ENCODE data around the gene RASAL1. TPM values are rescaled to one million over a fixed set of nuclear protein-coding genes. Genes with fewer than 3 reads are reported as not detected.

The RASAL1 gene
- total RNA-seq, 2 donors from 2014 or later, result 1.6 to 9.9 TPM

DNA sequence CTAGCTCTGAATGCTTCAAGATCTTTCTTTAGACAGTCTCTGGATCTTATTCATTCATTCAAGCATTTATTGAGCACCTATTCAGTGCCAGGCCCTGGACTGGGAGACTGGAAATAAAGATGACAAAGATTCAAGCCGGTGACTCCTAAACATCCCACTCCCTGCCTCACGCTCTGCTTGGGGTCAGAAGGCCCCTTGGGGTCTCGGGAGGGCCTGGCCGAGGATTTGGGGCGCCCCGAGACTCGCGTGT is 79.3 kb downstream of the RASAL1 start:
- peaks cover 3% of the 10 kb centered on the region for H3K4me1 ChIP-seq (replicated peaks)
- intact Hi-C loops (cut with DNase I), result no loop called here
- DNase-seq (ENCODE audit: low spot score), result no peak
- no peaks in the 10 kb centered on the region for H3K36me3 ChIP-seq
- peak overlapping the region; percentile 43 to 47 for H3K4me3 ChIP-seq
- 9% methylated on average over 8 of the region's 8 CpGs for WGBS
- H3K27me3 ChIP-seq (replicated peaks; ENCODE audit: insufficient read depth), result no peaks in the 10 kb centered on the region
- TF ChIP-seq POLR2AphosphoS5 (IDR thresholded peaks at IDR 0.05) (no peak), POLR2A (IDR thresholded peaks at IDR 0.05) (no peak), CTCF (IDR thresholded peaks at IDR 0.05) (no peak)
- H3K9me3 ChIP-seq, result no peaks in the 10 kb centered on the region
- no peak overlapping the region for H3K27ac ChIP-seq

- TF ChIP-seq POLR2AphosphoS5 (IDR thresholded peaks at IDR 0.05) (no peak), POLR2A (IDR thresholded peaks at IDR 0.05) (no peak), CTCF (IDR thresholded peaks at IDR 0.05) (no peak)
- DNase-seq (ENCODE audit: low spot score), result no peak
- Histone ChIP-seq H3K27ac (no peak overlapping the region), H3K4me3 (no peak overlapping the region), H3K9me3 (no peaks in the 10 kb centered on the region), H3K36me3 (no peaks in the 10 kb centered on the region), H3K4me1 (replicated peaks) (peaks cover 3% of the 10 kb centered on the region), H3K27me3 (replicated peaks; ENCODE audit: insufficient read depth) (no peaks in the 10 kb centered on the region)
- intact Hi-C loops (cut with DNase I), result no loop called here
- 54% methylated on average over 13 of the region's 13 CpGs for WGBS
Measured at GRCh38 chr12:113055594-113056380, 79.8 kb downstream of the RASAL1 start.

GRCh38 chr12:113054948-113055486 is 80.5 kb downstream of the RASAL1 start:
- DNase-seq (ENCODE audit: low spot score), result no peak
- Histone ChIP-seq H3K9me3 (no peaks in the 10 kb centered on the region), H3K27ac (no peak overlapping the region), H3K36me3 (no peaks in the 10 kb centered on the region), H3K4me1 (replicated peaks) (peaks cover 3% of the 10 kb centered on the region), H3K27me3 (replicated peaks; ENCODE audit: insufficient read depth) (no peaks in the 10 kb centered on the region), H3K4me3 (no peak overlapping the region)
- 77% methylated on average over 4 of the region's 4 CpGs for WGBS
- intact Hi-C loops (cut with DNase I), result no loop called here
- TF ChIP-seq POLR2A (IDR thresholded peaks at IDR 0.05) (no peak), CTCF (IDR thresholded peaks at IDR 0.05) (no peak), POLR2AphosphoS5 (IDR thresholded peaks at IDR 0.05) (no peak)

DNA sequence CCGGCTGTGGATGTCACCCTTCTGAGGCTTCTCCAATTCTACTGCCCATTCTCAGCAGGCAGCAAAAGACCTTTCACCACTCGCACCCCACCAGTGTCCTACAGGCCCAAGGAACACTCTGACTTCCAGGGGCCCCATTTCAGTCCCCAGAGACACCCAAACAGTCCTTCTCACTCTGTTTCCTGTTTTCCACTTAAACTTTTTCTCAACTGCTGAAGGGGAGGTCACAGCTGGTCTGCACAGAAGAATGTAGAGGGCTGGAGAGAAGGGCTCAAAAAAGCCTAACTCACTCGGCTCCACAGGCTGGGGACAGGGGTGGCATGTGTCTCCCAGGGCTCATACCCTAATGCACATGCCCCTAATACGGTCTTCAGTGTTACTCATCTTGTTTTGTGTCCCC is 83.2 kb downstream of the RASAL1 start:
- H3K4me3 ChIP-seq, result no peak overlapping the region
- intact Hi-C loops (cut with DNase I), result no loop called here
- no peak overlapping the region for H3K27ac ChIP-seq
- no peaks in the 10 kb centered on the region for H3K36me3 ChIP-seq
- no peaks in the 10 kb centered on the region for H3K9me3 ChIP-seq
- WGBS, result 66% methylated on average over 4 of the region's 4 CpGs
- no peak for DNase-seq (ENCODE audit: low spot score)
- no peaks in the 10 kb centered on the region for H3K27me3 ChIP-seq (replicated peaks; ENCODE audit: insufficient read depth)
- TF ChIP-seq CTCF (IDR thresholded peaks at IDR 0.05), result no peak
- H3K4me1 ChIP-seq (replicated peaks), result peaks cover 3% of the 10 kb centered on the region

GRCh38 chr12:113051759-113052158 is 83.8 kb downstream of the RASAL1 start:
- Histone ChIP-seq H3K9me3 (no peaks in the 10 kb centered on the region), H3K27me3 (replicated peaks; ENCODE audit: insufficient read depth) (no peaks in the 10 kb centered on the region), H3K36me3 (no peaks in the 10 kb centered on the region), H3K4me1 (replicated peaks) (no peaks in the 10 kb centered on the region), H3K4me3 (no peak overlapping the region), H3K27ac (no peak overlapping the region)
- DNase-seq (ENCODE audit: low spot score), result no peak
- TF ChIP-seq POLR2A (IDR thresholded peaks at IDR 0.05), result no peak
- intact Hi-C loops (cut with DNase I), result no loop called here
- 94% methylated on average over 4 of the region's 4 CpGs for WGBS
